Activated CD4-positive, alpha-beta memory T cell treated with anti-CD3 and anti-CD28 coated beads, Interleukin-2, amount 10 ng/mL, durations not matched to agents 7 days and 5 days (primary cell): ENCODE data around the gene TRMT11. TPM values are rescaled to one million over a fixed set of nuclear protein-coding genes. Genes with fewer than 3 reads are reported as not detected.
"Not testable (repeated sequence)": the region's sequence is repeated elsewhere in the genome, so short reads cannot be mapped to it uniquely, and the experiment has no call there.

Experiments
- CTCF ChIA-PET: fragments of 350-600 bp; sonication (Branson Sonifier 250); formaldehyde crosslinking; loops from one replicate; lab custom pipeline; 2021; ENCODE audit warnings: antibody characterized with exemption, inconsistent platforms; lab: Charles Lee
- POLR2A ChIA-PET: fragments of 350-600 bp; sonication (Branson Sonifier 250); formaldehyde crosslinking; loops from one replicate; lab custom pipeline; 2021; ENCODE audit warnings: antibody characterized with exemption; lab: Charles Lee
- DNase-seq: peaks from one replicate; pipeline ENCODE4 v3.0.0-alpha.2; 2020
- H3K27ac Mint-ChIP-seq: one replicate; pipeline ENCODE4 v1.8.0; 2021; ENCODE audit warnings: mild to moderate bottlenecking, mixed read lengths
- H3K27me3 Mint-ChIP-seq: one replicate; pipeline ENCODE4 v1.8.0; 2021; ENCODE audit warnings: mixed read lengths
- H3K36me3 Mint-ChIP-seq: one replicate; pipeline ENCODE4 v1.8.0; 2021; ENCODE audit warnings: low read depth, mixed read lengths
- H3K4me1 Mint-ChIP-seq: one replicate; pipeline ENCODE4 v1.8.0; 2021; ENCODE audit warnings: mixed read lengths
- H3K4me3 Mint-ChIP-seq: one replicate; pipeline ENCODE4 v1.8.0; 2021; ENCODE audit warnings: mild to moderate bottlenecking, mixed read lengths
- H3K9me3 Mint-ChIP-seq: one replicate; pipeline ENCODE4 v1.8.0; 2021; ENCODE audit warnings: mixed read lengths
- total RNA-seq, 2 experiments: library from RNA; stranded (reverse); gene quantifications; one replicate each; pipeline ENCODE4 v1.2.3, GENCODE V29; 2021

TRMT11 gene
- total RNA-seq, 2 experiments from 2014 or later: 17.6 to 19.2 TPM

DNA sequence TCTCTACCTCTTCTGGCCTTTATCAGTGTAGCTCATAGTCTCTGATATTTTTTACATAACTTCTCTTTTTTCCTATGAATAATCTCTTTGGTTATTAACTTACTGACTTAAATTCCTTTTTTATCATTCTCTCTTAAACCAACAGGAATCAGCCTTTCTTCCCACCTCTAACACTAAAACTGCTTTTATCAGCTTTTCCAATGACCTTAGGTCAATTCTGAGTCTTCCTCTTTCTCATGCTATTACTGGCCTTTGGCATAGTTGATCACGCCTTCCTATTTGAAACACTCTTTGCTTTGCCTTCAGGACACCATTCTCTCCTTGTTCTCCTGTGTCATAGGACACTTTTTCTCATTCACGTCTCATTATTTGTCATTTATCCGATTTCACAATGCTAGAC is 37.9 kb upstream of the TRMT11 start:
- H3K4me1 Mint-ChIP-seq: peaks cover 18% of the 10 kb centered on the region
- no peaks in the 10 kb centered on the region for H3K36me3 Mint-ChIP-seq
- H3K4me3 Mint-ChIP-seq: no peak overlapping the region
- H3K27ac Mint-ChIP-seq: no peak overlapping the region
- no peak for DNase-seq
- H3K9me3 Mint-ChIP-seq: no peaks in the 10 kb centered on the region
- CTCF ChIA-PET: interaction anchor here (1.5 to 2.8 kb wide), 2 partner anchors 8 to 157 kb away, joined by 4 to 14 read pairs; partner anchors contain the start of gene HINT3
- H3K27me3 Mint-ChIP-seq: no peaks in the 10 kb centered on the region
- POLR2A ChIA-PET: no interaction called here

DNA sequence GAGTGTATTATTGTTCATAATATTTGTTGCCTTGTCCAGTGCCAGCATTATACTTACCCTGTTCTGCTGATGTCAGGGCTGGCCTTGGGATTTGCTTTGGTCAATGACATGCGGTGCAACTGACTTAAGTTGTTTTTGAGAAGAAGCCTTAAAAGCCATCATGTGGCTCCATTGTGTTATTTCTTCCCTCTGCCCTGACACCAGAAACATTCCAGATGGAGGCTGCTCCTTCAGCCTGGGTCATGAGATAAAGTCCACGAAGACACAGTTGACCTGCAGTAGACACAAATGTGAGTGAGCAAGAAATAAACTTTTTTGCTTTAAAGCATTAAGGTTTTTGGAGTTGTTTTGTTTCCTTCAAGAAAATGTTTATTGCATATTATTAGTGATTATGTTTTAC is 37.3 kb upstream of the TRMT11 start:
- Mint-ChIP-seq H3K27me3 (no peaks in the 10 kb centered on the region), H3K27ac (no peak overlapping the region), H3K4me3 (no peak overlapping the region), H3K9me3 (no peaks in the 10 kb centered on the region), H3K36me3 (no peaks in the 10 kb centered on the region), H3K4me1 (peaks cover 12% of the 10 kb centered on the region)
- CTCF ChIA-PET: no interaction called here
- POLR2A ChIA-PET: no interaction called here
- DNase-seq: no peak

DNA sequence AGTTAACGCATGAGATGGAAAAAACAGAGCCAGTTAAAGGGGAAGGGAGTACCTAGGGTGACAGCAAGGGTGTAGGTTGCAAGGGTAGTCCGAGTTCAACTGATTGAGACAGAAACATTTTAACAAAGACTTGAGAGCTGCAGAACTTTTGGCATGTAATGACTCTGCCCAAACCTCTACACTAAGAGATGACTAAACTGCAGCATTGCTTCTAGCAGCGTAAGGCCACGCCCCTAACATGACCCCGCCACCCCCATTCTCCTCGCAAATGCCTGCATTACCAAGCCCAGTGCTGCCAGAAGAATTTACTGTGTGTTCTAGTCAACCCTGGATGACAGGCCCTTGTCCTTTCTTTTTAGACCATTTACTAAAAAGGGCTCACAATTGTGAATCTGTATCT is 36.0 kb upstream of the TRMT11 start:
- DNase-seq: no peak
- ChIA-PET CTCF (interaction anchor here (3.3 kb wide), 1 partner anchor 45 kb away, joined by 16 read pairs; no protein-coding TSS in a partner anchor), POLR2A (interaction anchor here (2.1 kb wide), 1 partner anchor 31 kb away, joined by 6 read pairs; no protein-coding TSS in a partner anchor)
- Mint-ChIP-seq H3K36me3 (no peaks in the 10 kb centered on the region), H3K27ac (no peak overlapping the region), H3K4me3 (no peak overlapping the region), H3K27me3 (no peaks in the 10 kb centered on the region), H3K9me3 (no peaks in the 10 kb centered on the region), H3K4me1 (peaks cover 12% of the 10 kb centered on the region)

DNA sequence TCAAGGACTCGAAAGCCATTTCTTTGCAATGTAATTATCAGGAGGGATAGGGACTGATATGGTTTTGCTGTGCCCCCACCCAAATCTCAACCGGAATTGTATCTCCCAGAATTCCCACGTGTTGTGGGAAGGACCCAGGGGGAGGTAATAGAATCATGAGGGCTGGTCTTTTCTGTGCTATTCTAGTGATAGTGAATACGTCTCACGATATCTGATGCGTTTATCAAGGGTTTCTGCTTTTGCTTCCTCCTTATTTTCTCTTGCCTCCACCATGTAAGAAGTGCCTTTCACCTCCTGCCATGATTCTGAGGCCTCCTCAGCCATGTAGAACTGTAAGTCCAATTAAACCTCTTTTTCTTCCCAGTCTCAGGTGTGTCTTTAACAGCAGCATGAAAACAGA is 35.6 kb upstream of the TRMT11 start:
- H3K36me3 Mint-ChIP-seq, H3K27ac Mint-ChIP-seq, H3K27me3 Mint-ChIP-seq, DNase-seq, H3K4me3 Mint-ChIP-seq, H3K9me3 Mint-ChIP-seq: not testable (repeated sequence)
- POLR2A ChIA-PET: interaction anchor here (1.9 to 3.4 kb wide), 3 partner anchors 31 to 170 kb away, joined by 6 to 25 read pairs (median 9); partner anchors contain the start of gene NCOA7
- CTCF ChIA-PET: interaction anchor here (1.2 to 9.6 kb wide), 5 partner anchors 24 to 160 kb away, joined by 3 to 231 read pairs (median 6); partner anchors contain the start of gene NCOA7
- H3K4me1 Mint-ChIP-seq: peaks cover 12% of the 10 kb centered on the region

DNA sequence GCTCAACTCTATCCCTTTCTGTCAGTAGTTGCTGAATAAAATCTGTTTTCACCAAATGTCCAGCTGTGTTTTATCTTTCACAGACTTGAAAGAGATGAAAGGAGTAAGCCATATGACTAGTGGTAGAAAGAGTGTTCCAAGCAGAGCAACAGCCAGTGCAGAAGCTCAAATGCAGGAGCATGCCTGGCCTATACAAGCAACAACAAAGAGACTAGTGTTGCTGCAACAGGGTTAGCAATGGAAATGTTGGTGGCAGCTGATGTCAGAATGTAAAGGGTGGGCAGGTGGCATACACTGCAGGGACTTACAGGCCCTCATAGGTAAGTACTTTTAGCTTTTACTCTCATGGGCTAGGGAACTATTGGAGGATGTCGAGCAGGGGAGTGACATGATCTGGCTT is 35.0 kb upstream of the TRMT11 start:
- no peak overlapping the region for H3K4me3 Mint-ChIP-seq
- DNase-seq: no peak
- no peaks in the 10 kb centered on the region for H3K36me3 Mint-ChIP-seq
- no peak overlapping the region for H3K27ac Mint-ChIP-seq
- POLR2A ChIA-PET: interaction anchor here (1.9 to 3.4 kb wide), 3 partner anchors 32 to 170 kb away, joined by 6 to 25 read pairs (median 9); partner anchors contain the start of gene NCOA7
- CTCF ChIA-PET: interaction anchor here (1.1 to 9.6 kb wide), 8 partner anchors 23 to 161 kb away, joined by 3 to 231 read pairs (median 4); partner anchors contain the start of gene NCOA7
- peaks cover 11% of the 10 kb centered on the region for H3K4me1 Mint-ChIP-seq
- H3K9me3 Mint-ChIP-seq: no peaks in the 10 kb centered on the region
- no peaks in the 10 kb centered on the region for H3K27me3 Mint-ChIP-seq

DNA sequence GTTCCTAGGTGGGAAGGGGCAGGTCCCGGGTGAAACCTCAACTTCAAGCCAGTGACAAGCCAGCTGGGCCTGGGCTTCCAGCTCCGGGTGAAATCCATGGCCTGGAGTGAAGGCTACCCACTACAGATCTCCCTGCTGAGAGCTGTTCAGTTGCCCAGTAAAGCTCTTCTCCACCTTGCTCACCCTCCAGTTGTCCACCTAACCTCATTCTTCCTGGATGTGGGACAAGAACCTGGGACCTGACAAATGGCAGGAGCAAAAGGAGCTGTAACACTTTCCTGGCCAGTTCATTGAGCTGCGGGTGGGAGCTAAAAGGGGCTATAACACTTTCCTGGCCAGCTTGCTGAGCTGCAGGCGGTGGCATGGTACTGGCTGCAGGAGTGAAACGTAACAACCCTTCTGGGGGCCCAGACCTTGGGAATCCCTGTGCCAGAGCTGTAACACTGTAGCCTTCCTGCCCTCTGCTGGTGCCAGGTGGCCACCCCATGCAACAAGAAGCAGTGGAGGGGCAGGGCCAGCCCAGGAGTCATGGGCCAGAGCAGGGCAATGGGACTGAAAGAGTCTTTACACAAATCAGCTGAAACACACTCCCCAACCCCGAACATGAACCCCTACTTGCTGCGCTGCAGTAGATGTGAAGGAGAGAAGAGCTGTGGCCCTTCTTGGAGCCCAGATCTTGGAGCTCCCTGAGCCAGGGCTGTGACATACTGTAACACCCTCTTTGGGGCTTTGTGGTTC is 33.4 kb upstream of the TRMT11 start:
- peaks cover 8% of the 10 kb centered on the region for H3K4me1 Mint-ChIP-seq
- no peaks in the 10 kb centered on the region for H3K27me3 Mint-ChIP-seq
- no peak overlapping the region for H3K27ac Mint-ChIP-seq
- POLR2A ChIA-PET: interaction anchor here (0.9 to 3.4 kb wide), 6 partner anchors 8 to 172 kb away, joined by 3 to 25 read pairs (median 3); partner anchors contain the start of gene NCOA7
- CTCF ChIA-PET: interaction anchor here (0.8 to 9.6 kb wide), 10 partner anchors 9 to 171 kb away, joined by 3 to 231 read pairs (median 4); partner anchors contain the start of gene NCOA7
- H3K9me3 Mint-ChIP-seq: no peaks in the 10 kb centered on the region
- no peaks in the 10 kb centered on the region for H3K36me3 Mint-ChIP-seq
- peak; percentile 29 for DNase-seq
- H3K4me3 Mint-ChIP-seq: no peak overlapping the region

DNA sequence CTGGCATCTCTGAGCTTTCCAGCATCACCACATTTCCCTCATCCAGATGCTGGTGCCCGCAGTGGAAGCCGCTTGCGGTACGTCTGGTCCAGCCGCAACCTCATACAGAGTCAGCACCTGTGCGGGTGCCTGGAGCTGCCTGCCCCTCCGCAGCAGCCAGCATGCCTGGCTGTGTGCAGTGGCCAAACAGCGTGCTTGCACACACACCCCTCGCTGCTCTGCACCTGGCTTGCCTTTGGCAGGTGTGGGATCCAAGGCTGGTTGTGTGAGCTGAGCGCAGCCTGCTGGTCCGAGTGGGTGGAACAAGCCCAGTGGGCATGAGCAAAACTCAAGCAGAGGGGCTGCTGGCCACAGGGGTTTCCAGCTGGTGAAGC is 32.9 kb upstream of the TRMT11 start:
- H3K27me3 Mint-ChIP-seq: no peaks in the 10 kb centered on the region
- ChIA-PET CTCF (interaction anchor here (0.8 to 9.6 kb wide), 8 partner anchors 8 to 172 kb away, joined by 3 to 231 read pairs (median 4); partner anchors contain the start of gene NCOA7), POLR2A (interaction anchor here (0.9 to 3.4 kb wide), 5 partner anchors 9 to 163 kb away, joined by 3 to 25 read pairs (median 3); partner anchors contain the start of gene NCOA7)
- no peaks in the 10 kb centered on the region for H3K9me3 Mint-ChIP-seq
- H3K4me1 Mint-ChIP-seq: peaks cover 8% of the 10 kb centered on the region
- no peak overlapping the region for H3K4me3 Mint-ChIP-seq
- no peak for DNase-seq
- H3K36me3 Mint-ChIP-seq: no peaks in the 10 kb centered on the region
- no peak overlapping the region for H3K27ac Mint-ChIP-seq

DNA sequence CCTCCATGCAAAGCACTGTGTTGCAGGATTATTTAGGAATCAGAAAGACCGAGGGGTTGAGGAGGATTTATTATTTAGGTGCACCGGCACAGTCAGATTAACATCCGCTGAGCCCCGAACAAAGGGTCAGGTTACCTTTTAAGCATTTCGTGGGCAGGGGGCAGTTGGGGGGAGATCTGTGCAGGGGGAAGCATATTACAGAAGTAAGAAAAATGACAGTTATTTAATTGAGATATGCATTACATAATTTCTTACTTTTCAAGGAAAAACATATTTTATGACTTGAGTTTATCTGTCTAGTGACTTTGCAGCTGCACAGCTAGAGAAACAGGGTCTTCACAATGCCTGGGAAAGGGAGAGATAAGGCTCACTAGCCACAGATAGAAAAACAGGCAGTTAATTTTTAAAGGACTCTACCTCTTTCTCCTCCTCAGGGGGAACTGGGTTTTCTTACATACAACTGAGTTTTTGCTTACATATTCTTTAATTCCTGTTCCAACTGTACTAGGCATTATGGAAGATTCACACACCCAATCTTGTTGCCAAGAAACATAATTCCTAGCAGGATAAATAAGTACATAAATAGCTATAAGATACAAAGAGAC is 31.5 kb upstream of the TRMT11 start:
- POLR2A ChIA-PET: interaction anchor here (1.6 to 6.4 kb wide), 4 partner anchors 10 to 165 kb away, joined by 4 to 111 read pairs (median 24); partner anchors contain the start of genes NCOA7 and TRMT11
- no peaks in the 10 kb centered on the region for H3K27me3 Mint-ChIP-seq
- no peaks in the 10 kb centered on the region for H3K36me3 Mint-ChIP-seq
- DNase-seq: no peak
- peaks cover 8% of the 10 kb centered on the region for H3K4me1 Mint-ChIP-seq
- CTCF ChIA-PET: interaction anchor here (1.7 to 9.6 kb wide), 7 partner anchors 13 to 172 kb away, joined by 13 to 231 read pairs (median 41); partner anchors contain the start of gene NCOA7
- H3K4me3 Mint-ChIP-seq: no peak overlapping the region
- H3K27ac Mint-ChIP-seq: no peak overlapping the region
- H3K9me3 Mint-ChIP-seq: no peaks in the 10 kb centered on the region

DNA sequence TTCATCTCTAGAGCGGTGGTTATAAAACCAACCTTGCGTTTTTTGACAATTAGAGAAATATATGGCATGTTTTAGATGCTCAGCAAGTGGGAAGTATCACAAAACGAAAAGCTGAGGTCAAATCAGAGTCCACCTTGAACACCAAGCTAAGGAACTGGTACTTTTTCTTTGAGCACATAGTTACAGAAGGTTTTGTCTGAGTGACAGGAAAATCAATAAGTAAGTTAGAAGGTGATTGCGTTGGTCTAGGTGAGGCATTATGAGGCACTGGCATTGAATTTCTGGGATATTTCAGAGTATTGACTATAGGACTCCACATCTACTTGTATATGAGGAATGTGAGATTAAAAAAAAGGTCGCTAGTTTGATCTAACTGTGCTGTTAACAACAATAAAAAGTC is 30.4 kb upstream of the TRMT11 start:
- H3K27ac Mint-ChIP-seq: peak overlapping the region; percentile 44
- ChIA-PET POLR2A (interaction anchor here (0.6 to 6.4 kb wide), 17 partner anchors 9 to 210 kb away, joined by 3 to 111 read pairs (median 4); partner anchors contain the start of genes NCOA7 and TRMT11), CTCF (interaction anchor here (0.5 to 9.6 kb wide), 67 partner anchors 9 to 654 kb away, joined by 3 to 231 read pairs (median 6); partner anchors contain the start of genes HDDC2, NCOA7 and TRMT11)
- no peak overlapping the region for H3K4me3 Mint-ChIP-seq
- H3K36me3 Mint-ChIP-seq: peaks cover 2% of the 10 kb centered on the region
- no peak for DNase-seq
- H3K27me3 Mint-ChIP-seq: no peaks in the 10 kb centered on the region
- no peaks in the 10 kb centered on the region for H3K9me3 Mint-ChIP-seq
- peaks cover 8% of the 10 kb centered on the region for H3K4me1 Mint-ChIP-seq

DNA sequence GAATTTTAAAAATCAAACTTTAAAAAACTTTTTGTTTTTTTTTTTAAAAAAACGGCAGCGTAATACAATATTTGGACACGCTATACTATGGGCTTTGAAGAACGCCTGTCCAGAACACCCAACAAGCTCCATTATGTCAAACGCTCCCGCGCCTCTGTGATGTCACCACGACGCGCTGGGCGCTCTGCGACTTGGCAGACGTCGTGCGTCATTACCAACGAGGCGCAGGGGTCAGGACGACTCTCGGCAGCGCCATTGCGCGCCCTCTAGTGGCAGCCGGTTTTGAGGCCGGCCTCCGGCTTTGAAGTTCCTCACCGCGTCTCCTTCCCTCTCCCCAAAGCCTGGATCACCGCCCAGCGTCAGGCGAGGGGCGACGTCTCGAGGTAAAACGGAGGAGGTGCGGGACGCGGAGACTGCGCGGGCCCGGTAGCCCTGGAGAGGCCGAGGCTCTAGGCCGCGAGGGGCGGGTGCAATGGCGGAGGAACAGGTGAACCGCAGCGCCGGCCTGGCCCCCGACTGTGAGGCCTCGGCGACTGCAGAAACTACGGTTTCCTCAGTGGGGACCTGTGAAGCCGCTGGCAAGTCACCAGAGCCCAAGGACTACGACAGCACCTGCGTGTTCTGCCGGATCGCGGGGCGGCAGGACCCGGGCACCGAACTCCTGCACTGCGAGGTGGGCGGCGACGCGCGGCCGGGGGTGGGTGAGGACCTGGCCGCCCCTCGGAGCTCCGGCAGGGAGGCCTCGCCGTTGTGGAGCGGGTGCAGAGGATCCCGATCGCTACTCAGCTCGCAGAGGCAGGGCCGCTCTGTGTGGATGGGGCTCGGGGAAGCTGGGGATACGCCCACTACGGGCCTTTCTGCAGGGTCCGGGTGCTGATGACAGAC is 29.6 kb upstream of the TRMT11 start, which contains the start of gene HINT3:
HINT3 (plus strand) TSS at position 265 of the 885 bp plus-strand sequence; CDS start at position 473, 208 bp downstream.
- H3K4me3 Mint-ChIP-seq: no peak within 1 kb of the TSS
- ChIA-PET POLR2A (interaction anchor here (0.6 to 6.4 kb wide), 23 partner anchors 8 to 211 kb away, joined by 3 to 111 read pairs (median 4); partner anchors contain the start of genes NCOA7 and TRMT11), CTCF (interaction anchor here (0.5 to 9.6 kb wide), 70 partner anchors 8 to 655 kb away, joined by 3 to 231 read pairs (median 6); partner anchors contain the start of genes HDDC2, NCOA7 and TRMT11)
- peaks cover 8% of the 10 kb centered on the region for H3K4me1 Mint-ChIP-seq
- peak within 1 kb of the TSS; percentile 44 for H3K27ac Mint-ChIP-seq
- peaks cover 2% of the 10 kb centered on the region for H3K36me3 Mint-ChIP-seq
- H3K27me3 Mint-ChIP-seq: no peaks in the 10 kb centered on the region
- no peaks in the 10 kb centered on the region for H3K9me3 Mint-ChIP-seq
- DNase-seq: peak; percentile 97

DNA sequence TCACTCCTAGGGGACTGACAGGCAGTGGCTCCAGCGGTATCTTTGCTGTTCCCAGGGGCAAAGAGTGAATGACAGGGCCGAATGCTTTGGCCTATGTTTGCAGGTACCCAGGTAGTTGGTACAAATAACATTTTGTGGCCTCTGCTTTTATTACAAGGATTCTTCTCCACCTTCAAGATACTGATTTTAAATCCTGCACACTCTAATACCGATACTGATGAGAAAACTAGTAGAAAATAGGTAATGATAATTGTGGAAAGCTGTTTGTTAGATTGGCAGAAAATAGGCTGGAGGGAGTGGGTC is 29.0 kb upstream of the TRMT11 start:
- DNase-seq: no peak
- Mint-ChIP-seq H3K27ac (no peak overlapping the region), H3K36me3 (peaks cover 2% of the 10 kb centered on the region), H3K4me1 (peaks cover 8% of the 10 kb centered on the region), H3K27me3 (no peaks in the 10 kb centered on the region), H3K9me3 (no peaks in the 10 kb centered on the region), H3K4me3 (no peak overlapping the region)
- CTCF ChIA-PET: interaction anchor here (0.6 to 9.6 kb wide), 18 partner anchors 10 to 200 kb away, joined by 3 to 231 read pairs (median 16); partner anchors contain the start of genes NCOA7 and TRMT11
- POLR2A ChIA-PET: interaction anchor here (0.9 to 6.4 kb wide), 12 partner anchors 10 to 209 kb away, joined by 3 to 111 read pairs (median 5); partner anchors contain the start of genes NCOA7 and TRMT11
